GM19023 (cell line): Measurements from ENCODE around the gene PLCH2.

ENCODE experiments used
- ATAC-seq: cut with Tn5 transposase; IDR thresholded peaks from one replicate; pipeline ENCODE4 v1.9.1; 2021; ENCODE audit warnings: mild to moderate bottlenecking, moderate library complexity; ENCODE audit not compliant: unreplicated experiment

The PLCH2 gene

GRCh38 chr1:2525920-2526823, 50.1 kb downstream of the PLCH2 start, which contains the start of gene PANK4:
PANK4 (minus strand) TSS chr1:2526596; CDS start chr1:2526587, 9 bp downstream.
- peak; percentile 80 for ATAC-seq

- ATAC-seq = peak; percentile 26
These were observed 50.9 kb downstream of the PLCH2 start for GRCh38 chr1:2526824-2527555.

GRCh38 chr1:2527556-2527860, 51.4 kb downstream of the PLCH2 start:
- ATAC-seq = no peak

GRCh38 chr1:2528016-2528415, 51.9 kb downstream of the PLCH2 start:
- no peak for ATAC-seq

GRCh38 chr1:2528611-2528965, 52.5 kb downstream of the PLCH2 start:
- no peak for ATAC-seq

- no peak for ATAC-seq
These were observed 53.1 kb downstream of the PLCH2 start for GRCh38 chr1:2528966-2529783.

- no peak for ATAC-seq
These were observed 53.9 kb downstream of the PLCH2 start, which contains the start of gene HES5 for GRCh38 chr1:2529784-2530512. HES5 (minus strand) TSS chr1:2530263; CDS start chr1:2530164, 99 bp downstream.

- no peak for ATAC-seq
These were observed 54.6 kb downstream of the PLCH2 start for GRCh38 chr1:2530513-2531361.

- no peak for ATAC-seq
These were observed 56.5 kb downstream of the PLCH2 start for GRCh38 chr1:2532485-2533160.

- ATAC-seq = no peak
These were observed 57.3 kb downstream of the PLCH2 start for GRCh38 chr1:2533365-2533764.

GRCh38 chr1:2534315-2534686, 58.2 kb downstream of the PLCH2 start:
- ATAC-seq = no peak

GRCh38 chr1:2534687-2535441, 58.8 kb downstream of the PLCH2 start:
- ATAC-seq = no peak

GRCh38 chr1:2535455-2535854, 59.4 kb downstream of the PLCH2 start:
- ATAC-seq = no peak

- ATAC-seq = no peak
These were observed 59.9 kb downstream of the PLCH2 start for GRCh38 chr1:2535981-2536380.

- no peak for ATAC-seq
These were observed 61.7 kb downstream of the PLCH2 start for GRCh38 chr1:2537784-2538115.

- ATAC-seq = no peak
These were observed 62.3 kb downstream of the PLCH2 start for GRCh38 chr1:2538376-2538775.

GRCh38 chr1:2538872-2539271, 62.8 kb downstream of the PLCH2 start:
- no peak for ATAC-seq

GRCh38 chr1:2539312-2539907, 63.3 kb downstream of the PLCH2 start:
- ATAC-seq = no peak
